K562 (cell line): Measurements from ENCODE around the gene C1QTNF12.

Experiments
- CTCF ChIP-seq, 3 experiments: IDR thresholded peaks in 2 of 3; conservative IDR thresholded peaks in 1 of 3; 2 replicates each; pipeline ENCODE4 v1.5.1; 2011 to 2012; ENCODE audit warnings: low read length in 3 of 3, mild to moderate bottlenecking in 3 of 3, control low read depth in 2 of 3, improper control_type of control experiment in 1 of 3, inconsistent platforms in 1 of 3, low read depth in 1 of 3, mixed read lengths in 1 of 3, moderate library complexity in 1 of 3; ENCODE audit not compliant: insufficient read depth in 2 of 3
- EGR1 ChIP-seq: fragments of 450-650 bp; conservative IDR thresholded peaks from 2 replicates; pipeline ENCODE4 v1.6.1; 2017; ENCODE audit warnings: mild to moderate bottlenecking
- FOXM1 ChIP-seq, 2 experiments: fragments of 450-650 bp in 1 of 2; sonication (generic) in 1 of 2; formaldehyde crosslinking in 1 of 2; IDR thresholded peaks; 2 replicates each; pipeline versions ENCODE4 v1.6.1 to v1.9.0; 2017 to 2022; ENCODE audit warnings: low read depth in 2 of 2, mild to moderate bottlenecking in 2 of 2, missing genetic modification reagents in 1 of 2, moderate library complexity in 1 of 2
- GABPB1 ChIP-seq: sonication (generic); formaldehyde crosslinking; IDR thresholded peaks from 2 replicates; pipeline ENCODE4 v1.8.0; 2022; ENCODE audit warnings: mild to moderate bottlenecking, missing genetic modification reagents
- MLX ChIP-seq, 2 experiments: fragments of 450-650 bp in 1 of 2; sonication (generic) in 1 of 2; formaldehyde crosslinking; conservative IDR thresholded peaks; 2 replicates each; pipeline versions ENCODE4 v1.4.0 to v1.8.1; 2020 to 2022; ENCODE audit warnings: mild to moderate bottlenecking in 1 of 2, missing genetic modification reagents in 1 of 2
- MXI1 ChIP-seq: IDR thresholded peaks from 2 replicates; pipeline ENCODE4 v1.6.1; 2011; ENCODE audit warnings: low read depth, mild to moderate bottlenecking, improper control_type of control experiment, low read length
- MYNN ChIP-seq, 2 experiments: sonication (generic); formaldehyde crosslinking in 1 of 2; IDR thresholded peaks; 2 replicates each; pipeline versions ENCODE4 v1.5.0 to v1.6.1; 2016 to 2020; ENCODE audit warnings: antibody characterized with exemption in 1 of 2, missing genetic modification reagents in 1 of 2
- NR3C1 ChIP-seq: sonication (generic); formaldehyde crosslinking; IDR thresholded peaks from 2 replicates; pipeline ENCODE4 v1.8.1; 2022; ENCODE audit warnings: missing genetic modification reagents
- PHF8 ChIP-seq: fragments of 200-600 bp; sonication (generic); IDR thresholded peaks from 2 replicates; pipeline ENCODE4 v1.6.1; 2012; ENCODE audit warnings: mixed run types, mild to moderate bottlenecking, inconsistent platforms, low read length, moderate library complexity, borderline replicate concordance
- RFX5 ChIP-seq: IDR thresholded peaks from 2 replicates; pipeline ENCODE4 v1.6.1; 2011; ENCODE audit warnings: low read depth, mild to moderate bottlenecking, improper control_type of control experiment, low read length
- TCF7L2 ChIP-seq: fragments of 150-350 bp; IDR thresholded peaks from 2 replicates; pipeline ENCODE4 v1.6.1; 2016; ENCODE audit warnings: low read depth, mild to moderate bottlenecking, low read length, moderate library complexity
- YY1 ChIP-seq, 3 experiments: IDR thresholded peaks; 2 replicates each; pipeline ENCODE4 v1.6.1; 2011; ENCODE audit warnings: low read length in 2 of 3, mild to moderate bottlenecking in 2 of 3, moderate library complexity in 2 of 3, borderline replicate concordance in 1 of 3, control low read depth in 1 of 3, low read depth in 1 of 3; ENCODE audit not compliant: insufficient read depth in 3 of 3, insufficient replicate concordance in 2 of 3, control insufficient read depth in 1 of 3, insufficient read length in 1 of 3; ENCODE audit errors: extremely low read depth in 1 of 3
- ZEB2 ChIP-seq: fragments of 450-650 bp; IDR thresholded peaks from 2 replicates; pipeline ENCODE4 v1.6.1; 2016
- TF ChIP-seq, protein P1 (sequence below): fragments of 450-650 bp; IDR thresholded peaks from 2 replicates; pipeline ENCODE4 v1.6.1; 2016; ENCODE audit warnings: missing biosample characterization, missing genetic modification characterization

DNA sequence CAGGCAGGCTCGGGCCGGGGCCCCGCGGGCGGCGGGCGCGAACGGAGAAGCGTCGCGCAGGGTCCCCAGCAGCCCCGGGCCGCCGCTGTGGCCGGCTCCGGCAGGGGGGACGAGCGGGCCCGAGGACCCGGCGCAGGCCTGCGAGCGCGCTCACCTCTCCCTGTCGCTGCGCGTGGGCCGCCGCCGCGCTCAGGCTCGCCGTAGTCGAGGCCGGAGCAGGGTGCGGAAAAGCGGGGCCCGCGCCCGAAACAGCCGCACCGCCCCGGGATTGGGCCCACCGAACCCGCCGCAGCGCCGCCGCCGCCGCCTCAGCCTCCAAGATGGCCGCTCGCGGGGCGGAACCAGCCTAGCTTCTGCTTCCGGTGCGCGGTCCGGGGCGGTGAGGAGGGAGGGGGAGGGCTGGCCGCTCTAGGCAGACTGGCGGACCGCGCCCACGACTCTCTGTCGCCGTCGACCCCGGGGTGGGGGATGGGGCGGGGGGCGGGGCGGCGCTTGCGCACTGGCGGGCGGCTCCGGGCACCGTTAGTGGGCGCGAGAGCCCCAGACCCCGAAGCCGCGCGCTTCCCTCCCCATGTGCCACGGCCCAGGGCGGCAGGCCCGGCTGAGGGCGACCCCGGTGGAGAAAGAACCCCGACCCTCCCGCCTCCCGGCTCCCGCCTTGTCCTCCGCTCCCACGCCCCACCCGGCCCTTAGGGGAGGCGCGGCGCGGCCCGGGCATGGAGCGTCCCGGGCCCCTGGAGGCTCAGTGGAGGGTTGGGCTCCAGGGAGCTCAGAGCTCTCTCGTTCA, 27.2 kb upstream of the C1QTNF12 start, which contains the start of gene UBE2J2:
- TF ChIP-seq MXI1 (no peak), MLX (CRISPR knock-in tag; conservative IDR thresholded peaks at IDR 0.05) (0 out of 4 replicates have a peak, but pooled peaks of 1 of the 2 experiments have one; percentile 43), RFX5 (no peak), FOXM1 (IDR thresholded peaks at IDR 0.05; ENCODE audit: low read depth) (no peak), FOXM1 (CRISPR knock-in tag; IDR thresholded peaks at IDR 0.05; ENCODE audit: low read depth) (no peak; the same call in 1 of the 2 replicates), PHF8 (peak; percentile 97; the same call in 1 of the 2 replicates), GABPB1 (CRISPR knock-in tag) (peak; percentile 94), NR3C1 (CRISPR knock-in tag) (0 out of 2 replicates have a peak, but pooled peaks have one; percentile 30), CTCF (IDR thresholded peaks at IDR 0.05 in 2 of 3, conservative IDR thresholded peaks at IDR 0.05 in 1 of 3; ENCODE audit: insufficient read depth in 2 of 3, low read depth in 1 of 3, low read length in 3 of 3) (no peak; a peak in 1 of 6 replicates), ZEB2 (no peak), EGR1 (peak; percentile 67), YY1 (IDR thresholded peaks at IDR 0.05; ENCODE audit: borderline replicate concordance in 1 of 3, control insufficient read depth in 1 of 3, extremely low read depth in 1 of 3, insufficient read depth in 3 of 3, insufficient read length in 1 of 3, insufficient replicate concordance in 2 of 3, low read depth in 1 of 3, low read length in 2 of 3) (peak; percentile 90 to 99 (median 98)), TCF7L2 (no peak), MYNN (IDR thresholded peaks at IDR 0.05) (no peak), MYNN (CRISPR knock-in tag; IDR thresholded peaks at IDR 0.05) (no peak)
- TF ChIP-seq, protein P1, sequence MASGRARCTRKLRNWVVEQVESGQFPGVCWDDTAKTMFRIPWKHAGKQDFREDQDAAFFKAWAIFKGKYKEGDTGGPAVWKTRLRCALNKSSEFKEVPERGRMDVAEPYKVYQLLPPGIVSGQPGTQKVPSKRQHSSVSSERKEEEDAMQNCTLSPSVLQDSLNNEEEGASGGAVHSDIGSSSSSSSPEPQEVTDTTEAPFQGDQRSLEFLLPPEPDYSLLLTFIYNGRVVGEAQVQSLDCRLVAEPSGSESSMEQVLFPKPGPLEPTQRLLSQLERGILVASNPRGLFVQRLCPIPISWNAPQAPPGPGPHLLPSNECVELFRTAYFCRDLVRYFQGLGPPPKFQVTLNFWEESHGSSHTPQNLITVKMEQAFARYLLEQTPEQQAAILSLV (tag) = no peak
